NCI-H2107 (cell line): ENCODE data around the gene MINAR2.

Experiments used
- DNase-seq: peaks from one replicate; lab custom pipeline; 2025; lab: John Stamatoyannopoulos, UW

MINAR2 gene

GRCh38 chr5:129771058-129771838 lies 23.4 kb downstream of the MINAR2 start:
- peak; percentile 1 for DNase-seq

GRCh38 chr5:129773376-129773775 lies 25.5 kb downstream of the MINAR2 start:
- DNase-seq: no peak

GRCh38 chr5:129781594-129781993 lies 33.7 kb downstream of the MINAR2 start:
- DNase-seq: no peak

- DNase-seq: no peak
Observed at GRCh38 chr5:129803403-129803802, 55.5 kb downstream of the MINAR2 start.

GRCh38 chr5:129804705-129805104 lies 56.8 kb downstream of the MINAR2 start:
- DNase-seq: no peak

- no peak for DNase-seq
Observed at GRCh38 chr5:129807162-129807814, 59.4 kb downstream of the MINAR2 start.
